UCSD-AML1 (cell line): ENCODE measurements around the gene G6PC2.
"Not testable (repeated sequence)": the region's sequence is repeated elsewhere in the genome, so short reads cannot be mapped to it uniquely, and the experiment has no call there.

Source experiments
- DNase-seq: peaks from one replicate; lab custom pipeline; 2025; ENCODE audit not compliant: unreplicated experiment; lab: John Stamatoyannopoulos, UW

The G6PC2 gene

DNA sequence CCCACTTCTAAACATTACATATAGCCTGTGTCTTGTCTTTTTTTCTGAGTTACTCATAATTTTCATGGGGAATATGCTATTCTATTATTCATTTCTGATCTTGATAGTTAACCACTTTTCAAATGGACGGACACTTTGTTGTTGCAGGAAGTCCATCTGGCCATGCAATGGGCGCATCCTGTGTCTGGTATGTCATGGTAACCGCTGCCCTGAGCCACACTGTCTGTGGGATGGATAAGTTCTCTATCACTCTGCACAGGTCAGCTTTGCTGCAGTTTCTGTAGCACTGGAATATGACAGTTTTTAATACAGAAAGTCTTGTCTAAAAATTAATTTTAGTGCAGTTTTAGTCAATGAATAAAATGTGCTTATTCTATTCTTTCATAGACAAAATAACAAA lies 3.3 kb downstream of the G6PC2 start:
- DNase-seq, result no peak

GRCh38 chr2:168907940-168908662 lies 7.0 kb downstream of the G6PC2 start:
- DNase-seq, result no peak

DNA sequence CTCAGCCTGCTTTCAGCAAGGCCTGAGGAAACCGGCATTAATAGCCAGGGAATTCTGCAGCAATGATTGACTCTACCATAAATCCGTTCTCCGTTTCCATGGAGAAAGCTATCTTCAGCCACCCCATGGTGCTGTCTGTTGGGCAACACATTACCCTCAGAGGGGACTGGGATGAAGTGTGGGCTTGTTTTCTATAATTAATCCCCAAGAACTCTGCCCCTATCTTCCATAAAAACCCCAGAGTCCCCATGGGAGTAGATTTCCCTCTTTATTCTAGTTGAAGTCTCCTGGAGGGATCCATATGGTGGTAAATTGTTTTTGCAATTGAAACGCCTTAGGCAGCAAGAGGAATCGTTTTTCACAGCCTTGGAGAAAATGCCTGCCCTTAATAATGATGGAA lies 9.2 kb downstream of the G6PC2 start:
- DNase-seq, result no peak

DNA sequence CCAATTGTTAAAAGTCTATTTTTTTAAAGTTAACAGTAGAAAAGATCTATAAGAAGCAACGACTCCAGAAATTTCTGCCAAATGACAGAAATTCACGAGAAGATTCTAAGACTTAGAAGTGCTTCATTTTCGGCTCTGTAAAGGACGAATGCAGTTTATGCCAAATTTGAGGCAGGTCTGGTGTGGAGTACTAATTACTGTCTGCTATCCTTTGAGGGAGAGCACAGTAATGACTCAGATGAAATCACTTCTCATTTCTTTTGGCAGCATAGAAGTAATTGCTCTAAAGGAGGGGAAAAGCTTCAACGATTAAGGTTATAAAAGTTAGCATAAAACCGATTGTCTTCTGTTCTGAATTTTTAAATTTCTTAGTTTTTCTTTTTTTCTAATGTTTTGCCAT lies 11.4 kb downstream of the G6PC2 start:
- no peak for DNase-seq

GRCh38 chr2:168912901-168913369 lies 11.8 kb downstream of the G6PC2 start:
- no peak for DNase-seq

- no peak for DNase-seq
Observed at GRCh38 chr2:168913495-168913894, 12.4 kb downstream of the G6PC2 start.

DNA sequence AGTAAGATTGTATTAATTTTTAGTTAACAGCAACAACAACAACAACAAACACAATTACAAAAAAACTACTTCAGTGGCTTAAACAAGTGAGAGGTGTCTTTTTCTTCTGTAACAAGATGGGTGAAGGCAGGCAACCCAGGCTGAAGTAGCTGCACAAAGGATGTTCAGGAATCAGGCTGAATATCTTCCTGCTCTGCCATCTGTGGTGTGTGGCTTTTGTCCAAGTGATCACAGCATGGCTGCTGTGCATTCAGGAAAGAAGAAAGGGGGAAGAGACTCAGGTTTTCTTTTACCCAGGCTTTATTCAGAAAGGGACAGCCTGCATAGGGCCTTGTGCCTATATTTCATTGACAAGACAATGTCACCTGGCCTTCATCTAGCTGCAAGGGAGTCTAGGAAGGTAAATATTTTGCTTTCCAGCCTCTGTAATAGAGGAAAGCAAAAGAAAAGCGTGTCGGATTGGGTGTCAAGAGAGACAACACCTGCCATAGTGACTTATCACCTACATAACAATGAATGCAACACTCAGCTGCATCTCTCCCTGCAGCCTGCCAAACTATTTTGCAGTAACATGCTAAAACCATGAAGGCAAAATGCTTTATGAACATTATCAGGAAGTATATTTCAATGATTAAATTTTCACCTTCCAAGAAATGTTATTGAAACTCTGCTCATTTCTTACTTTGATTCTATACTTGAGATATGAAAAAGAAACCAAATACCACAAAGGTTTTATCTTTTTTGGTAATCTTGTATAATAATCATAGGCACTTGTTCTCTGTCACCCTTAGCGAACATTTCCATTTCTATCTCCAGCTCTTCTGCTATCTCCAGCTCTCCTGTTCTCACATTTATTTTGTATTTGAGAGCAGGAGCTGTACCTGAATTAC lies 14.6 kb downstream of the G6PC2 start:
- no peak for DNase-seq

GRCh38 chr2:168916331-168916675 lies 15.2 kb downstream of the G6PC2 start:
- no peak for DNase-seq

GRCh38 chr2:168920504-168921157 lies 19.5 kb downstream of the G6PC2 start:
- no peak for DNase-seq

GRCh38 chr2:168926621-168927386 lies 25.7 kb downstream of the G6PC2 start:
- no peak for DNase-seq

DNA sequence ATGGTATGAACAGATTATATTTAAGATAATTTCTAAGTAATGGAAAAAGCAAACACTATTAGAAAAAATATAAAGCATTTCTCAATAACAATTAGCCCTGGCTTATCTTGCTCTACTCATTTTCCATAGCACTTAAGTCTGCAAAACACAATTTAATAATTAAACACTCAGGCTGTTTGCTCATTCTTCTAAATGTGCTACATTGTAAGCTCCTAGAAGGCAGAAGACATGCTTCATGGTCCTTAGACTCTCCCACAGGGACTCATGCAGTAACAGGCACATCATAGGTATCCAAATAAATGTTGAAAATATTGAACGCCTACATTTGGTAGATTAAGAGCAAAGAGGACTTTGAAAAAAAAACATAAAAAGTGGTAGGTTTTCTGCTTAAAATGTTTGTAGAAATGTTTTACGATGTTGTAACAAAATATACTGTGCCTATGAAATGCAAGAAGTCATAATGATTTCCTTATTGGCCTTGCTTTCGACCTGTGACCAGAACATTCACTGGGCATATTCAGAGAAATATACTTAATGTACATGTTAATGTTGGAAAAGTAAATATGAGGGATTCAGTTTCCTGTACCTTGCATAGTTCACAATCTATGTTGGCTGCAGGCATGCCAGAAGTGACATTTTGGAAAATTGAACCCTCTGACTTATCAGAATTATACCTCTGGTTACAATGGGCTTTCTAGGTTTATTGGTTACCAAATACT lies 27.2 kb downstream of the G6PC2 start:
- no peak for DNase-seq

DNA sequence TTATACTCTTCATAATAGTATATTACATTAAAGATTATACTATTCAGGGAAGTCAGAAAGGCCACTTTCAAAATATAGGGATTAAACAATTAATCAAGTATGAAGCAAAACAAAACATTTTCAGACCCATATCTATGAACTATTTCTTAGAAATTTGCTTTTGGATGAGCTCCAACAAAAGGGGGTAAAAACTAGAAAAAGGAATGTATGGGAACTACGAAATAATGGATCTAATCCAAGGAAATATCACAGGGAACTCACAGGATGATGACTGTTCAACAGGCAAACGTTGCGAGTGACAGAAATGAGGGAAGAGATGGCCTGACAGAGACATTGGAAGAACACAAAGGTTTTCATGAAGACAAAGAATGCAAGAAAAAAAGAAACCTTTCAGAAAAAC lies 27.9 kb downstream of the G6PC2 start:
- no peak for DNase-seq

DNA sequence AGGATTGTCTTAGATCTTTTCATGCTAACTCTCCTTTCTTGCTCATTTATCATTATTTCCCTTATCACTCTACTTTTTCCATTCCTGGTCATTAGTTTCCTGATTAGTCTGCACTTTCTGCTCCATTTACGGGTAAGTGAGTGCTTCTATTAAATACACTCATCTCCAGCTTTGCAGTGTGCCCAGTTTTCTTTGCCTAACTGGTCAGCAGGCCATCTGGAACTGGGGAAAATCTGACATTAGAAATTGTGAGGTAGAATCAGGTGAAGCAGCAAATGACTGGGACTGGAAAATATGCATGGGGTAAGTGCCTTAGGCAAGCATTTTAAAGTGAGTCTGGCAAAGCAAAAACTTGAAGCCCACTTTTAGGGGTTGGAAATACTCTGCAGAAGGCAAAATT lies 29.2 kb downstream of the G6PC2 start:
- no peak for DNase-seq

GRCh38 chr2:168932174-168932573 lies 31.1 kb downstream of the G6PC2 start:
- not testable (repeated sequence) for DNase-seq

- DNase-seq, result no peak
Observed at GRCh38 chr2:168934826-168935225, 33.7 kb downstream of the G6PC2 start.

DNA sequence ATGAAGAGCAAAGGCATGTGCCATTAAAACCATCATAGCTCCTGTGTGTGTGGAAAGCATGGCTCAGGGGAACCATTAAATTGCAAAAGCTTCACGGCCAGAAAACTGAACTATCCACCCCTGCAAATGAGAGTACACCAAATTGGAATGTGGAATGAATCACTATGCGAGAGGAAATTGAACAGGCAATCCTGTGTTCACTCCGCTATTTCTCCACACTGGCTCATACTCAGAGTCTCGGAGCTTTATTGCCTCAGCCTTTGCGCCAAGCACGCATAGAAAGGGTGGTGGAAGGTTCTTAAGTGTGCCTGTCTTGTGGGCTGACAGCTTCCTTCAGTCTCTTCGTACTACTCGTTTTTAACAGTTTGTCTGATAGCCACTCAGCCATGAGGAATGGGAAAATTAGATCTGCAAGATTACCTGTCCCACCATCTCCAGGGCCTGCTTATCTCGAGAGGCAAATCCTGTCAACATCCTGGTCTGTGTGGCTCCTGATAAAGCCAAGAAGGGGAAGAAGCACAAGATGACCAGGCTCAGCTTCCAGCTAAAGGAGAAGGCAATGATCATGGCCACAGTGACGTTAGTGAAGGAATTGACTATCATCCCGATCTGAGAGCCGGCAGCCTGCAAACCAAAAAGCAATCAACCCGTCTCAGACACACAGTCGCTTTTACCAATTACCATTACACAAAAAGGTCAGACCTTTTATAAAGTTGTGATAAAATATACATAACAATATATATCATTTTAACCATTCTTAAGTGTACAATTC lies 34.9 kb downstream of the G6PC2 start:
- peak; percentile 61 for DNase-seq

DNA sequence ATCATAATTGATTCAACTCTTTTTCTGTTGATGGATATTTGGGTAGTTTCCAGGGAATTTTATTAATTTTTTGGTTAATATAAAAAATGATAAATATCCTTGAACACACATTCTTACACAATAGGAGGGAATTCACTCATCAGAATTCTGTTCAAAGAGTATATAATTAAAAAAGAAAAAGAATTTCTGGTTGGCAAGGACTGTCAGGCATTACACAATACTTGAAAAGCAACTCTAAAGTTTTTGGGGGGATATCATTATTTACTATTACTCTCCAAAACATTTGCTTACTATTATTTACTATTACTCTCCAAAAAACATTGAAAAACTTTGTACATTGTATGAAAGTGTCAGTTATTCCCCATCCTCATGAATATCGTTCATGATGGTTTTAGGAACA lies 38.0 kb downstream of the G6PC2 start:
- no peak for DNase-seq

- DNase-seq, result no peak
Observed at GRCh38 chr2:168939918-168940317, 38.8 kb downstream of the G6PC2 start.

DNA sequence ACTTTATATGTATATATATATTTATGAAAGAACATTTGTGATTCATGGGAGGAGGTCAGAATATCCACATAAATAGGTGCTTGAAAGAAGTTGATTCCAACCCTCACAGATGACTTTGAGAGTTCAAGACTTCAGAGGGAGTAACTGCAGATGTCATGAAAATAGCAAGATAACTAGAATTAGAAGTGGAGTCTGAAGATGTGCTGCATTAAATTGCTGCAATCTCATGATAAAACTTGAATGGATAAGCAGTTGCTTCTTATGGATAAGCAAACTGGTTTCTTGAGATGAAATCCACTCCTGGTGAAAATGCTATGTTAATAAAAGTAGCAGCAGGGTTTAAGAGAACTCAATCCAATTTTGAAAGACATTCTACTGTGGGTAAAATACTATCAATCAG lies 40.2 kb downstream of the G6PC2 start:
- no peak for DNase-seq

DNA sequence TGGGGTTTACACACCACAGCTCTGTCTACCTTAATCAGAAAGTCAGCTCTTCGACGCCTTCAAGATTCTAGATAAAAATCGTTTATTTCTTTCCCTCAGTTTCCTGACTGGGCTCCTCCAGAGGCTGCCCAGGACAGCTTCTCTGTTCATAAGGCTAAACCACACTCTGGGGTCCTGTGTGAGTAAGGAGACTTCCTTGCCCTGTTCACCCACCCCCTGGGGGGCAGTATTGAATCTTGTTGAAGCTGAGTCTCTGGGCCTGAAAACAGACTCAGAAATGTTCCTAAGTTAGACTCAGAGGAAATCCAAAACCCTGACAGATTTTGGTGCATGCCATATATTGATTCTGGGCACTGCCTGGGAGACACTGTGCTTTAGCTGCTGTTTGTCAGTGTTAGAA lies 43.0 kb downstream of the G6PC2 start:
- peak; percentile 33 for DNase-seq
